OCI-LY1 (cell line): ENCODE results near the gene SULT1A4.
"Not testable (repeated sequence)": the region's sequence is repeated elsewhere in the genome, so short reads cannot be mapped to it uniquely, and the experiment has no call there.

Experiments used
- CTCF ChIP-seq: fragments of 200-600 bp; sonication (generic), shearing (Covaris generic); IDR thresholded peaks from 2 replicates; pipeline ENCODE4 v1.5.1; 2017; ENCODE audit warnings: mild to moderate bottlenecking, antibody characterized with exemption, low read length, moderate library complexity, mixed read lengths
- EZH2 ChIP-seq: fragments of 200-600 bp; sonication (generic), shearing (Covaris generic); IDR thresholded peaks from 2 replicates; pipeline ENCODE4 v1.8.0; 2017; ENCODE audit warnings: borderline replicate concordance, mixed run types, mild to moderate bottlenecking, antibody characterized with exemption, low read length, moderate library complexity, mixed read lengths

- not testable (repeated sequence) for TF ChIP-seq CTCF, EZH2
These were observed 22.6 kb downstream of the SULT1A4 start for GRCh38 chr16:29482276-29482675.
